GM12872 (cell line): ENCODE data around the gene CDS1.

Experiments used
- TF ChIP-seq, protein P1 (sequence below): IDR thresholded peaks from 3 replicates; pipeline ENCODE4 v1.5.1; 2011; ENCODE audit warnings: low read depth, mild to moderate bottlenecking, low read length, moderate library complexity; ENCODE audit not compliant: insufficient read depth

Gene CDS1

DNA sequence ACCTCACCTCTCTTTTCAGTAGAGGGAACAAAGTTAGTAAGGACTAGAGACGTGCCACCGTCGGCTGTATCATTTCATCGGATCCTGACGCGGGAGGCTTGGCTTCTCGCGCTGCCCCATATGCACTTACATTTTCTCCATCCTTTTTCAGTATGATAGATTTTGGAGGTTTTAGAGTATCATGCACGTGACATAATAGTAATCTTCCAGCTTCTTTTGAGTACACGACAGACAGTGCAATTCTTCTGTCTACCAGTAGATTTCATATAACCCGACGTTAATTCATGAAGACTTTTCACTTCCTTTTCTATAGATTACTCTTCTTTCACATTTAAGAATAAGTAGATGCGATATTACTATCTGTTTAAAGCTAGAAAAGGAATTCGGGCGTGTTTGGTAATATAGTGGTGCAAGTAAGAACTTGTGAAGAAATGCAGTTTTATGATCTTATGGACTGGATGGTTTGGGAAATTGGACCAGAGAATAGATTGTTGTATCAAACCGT is 1.0 kb downstream of the CDS1 start:
- TF ChIP-seq, protein P1, sequence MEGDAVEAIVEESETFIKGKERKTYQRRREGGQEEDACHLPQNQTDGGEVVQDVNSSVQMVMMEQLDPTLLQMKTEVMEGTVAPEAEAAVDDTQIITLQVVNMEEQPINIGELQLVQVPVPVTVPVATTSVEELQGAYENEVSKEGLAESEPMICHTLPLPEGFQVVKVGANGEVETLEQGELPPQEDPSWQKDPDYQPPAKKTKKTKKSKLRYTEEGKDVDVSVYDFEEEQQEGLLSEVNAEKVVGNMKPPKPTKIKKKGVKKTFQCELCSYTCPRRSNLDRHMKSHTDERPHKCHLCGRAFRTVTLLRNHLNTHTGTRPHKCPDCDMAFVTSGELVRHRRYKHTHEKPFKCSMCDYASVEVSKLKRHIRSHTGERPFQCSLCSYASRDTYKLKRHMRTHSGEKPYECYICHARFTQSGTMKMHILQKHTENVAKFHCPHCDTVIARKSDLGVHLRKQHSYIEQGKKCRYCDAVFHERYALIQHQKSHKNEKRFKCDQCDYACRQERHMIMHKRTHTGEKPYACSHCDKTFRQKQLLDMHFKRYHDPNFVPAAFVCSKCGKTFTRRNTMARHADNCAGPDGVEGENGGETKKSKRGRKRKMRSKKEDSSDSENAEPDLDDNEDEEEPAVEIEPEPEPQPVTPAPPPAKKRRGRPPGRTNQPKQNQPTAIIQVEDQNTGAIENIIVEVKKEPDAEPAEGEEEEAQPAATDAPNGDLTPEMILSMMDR = no peak

DNA sequence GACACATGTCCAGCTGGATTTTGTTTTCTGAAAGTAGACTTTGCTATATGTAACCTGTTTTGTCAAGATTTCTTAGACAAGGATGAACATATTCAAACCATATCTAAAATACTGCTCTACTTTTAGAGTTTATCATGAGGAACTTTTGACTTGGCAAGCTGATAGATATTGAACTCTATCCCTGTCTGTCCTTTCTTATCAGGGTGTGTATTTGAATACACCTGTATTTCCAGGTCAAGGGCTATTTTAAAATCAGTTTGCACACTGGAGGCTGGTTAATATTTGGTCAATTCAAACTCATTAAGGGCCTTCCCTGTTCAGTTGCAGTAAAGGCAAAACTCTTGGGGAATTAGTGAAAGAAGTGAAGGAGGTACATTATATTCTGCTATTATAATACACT is 2.3 kb downstream of the CDS1 start:
- TF ChIP-seq, protein P1 = no peak

DNA sequence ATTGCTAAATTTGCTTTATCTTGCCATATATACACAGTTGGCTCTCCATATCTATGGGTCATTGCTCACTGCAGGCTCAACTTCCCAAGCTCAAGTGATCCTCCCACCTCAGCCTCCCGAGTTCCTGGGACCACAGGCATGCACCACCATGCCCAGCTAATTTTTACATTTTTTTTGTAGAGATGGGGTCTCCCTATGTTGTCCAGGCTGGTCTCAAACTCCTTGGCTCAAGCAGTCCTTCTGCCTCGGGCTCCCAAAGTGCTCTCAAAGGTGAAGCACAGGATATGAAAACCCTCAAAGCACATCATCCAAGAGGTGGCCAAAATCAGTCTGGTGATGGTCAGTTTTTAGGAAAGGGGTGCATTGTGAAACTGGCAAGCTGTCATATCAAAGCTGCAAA is 11.8 kb downstream of the CDS1 start:
- TF ChIP-seq, protein P1 = no peak

DNA sequence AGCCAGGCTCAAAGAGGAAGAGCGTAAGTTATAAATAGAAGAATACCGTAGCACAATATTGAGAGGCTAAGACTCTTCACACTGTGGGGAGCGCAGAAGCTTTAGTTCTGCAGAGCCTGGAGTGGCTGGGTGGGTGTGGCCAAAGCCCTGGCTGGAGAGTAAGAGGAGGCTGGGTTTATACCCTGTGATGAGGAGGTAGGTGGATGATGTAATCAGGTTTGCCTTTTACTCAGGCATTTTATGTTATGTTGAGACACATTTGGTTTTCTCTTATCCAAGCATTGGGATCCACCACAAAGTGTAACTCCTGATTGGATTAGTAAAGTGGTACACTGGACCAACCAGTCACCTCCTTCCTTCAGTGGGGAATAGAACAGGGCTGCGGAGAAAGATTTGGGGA is 13.9 kb downstream of the CDS1 start:
- TF ChIP-seq, protein P1 = no peak

DNA sequence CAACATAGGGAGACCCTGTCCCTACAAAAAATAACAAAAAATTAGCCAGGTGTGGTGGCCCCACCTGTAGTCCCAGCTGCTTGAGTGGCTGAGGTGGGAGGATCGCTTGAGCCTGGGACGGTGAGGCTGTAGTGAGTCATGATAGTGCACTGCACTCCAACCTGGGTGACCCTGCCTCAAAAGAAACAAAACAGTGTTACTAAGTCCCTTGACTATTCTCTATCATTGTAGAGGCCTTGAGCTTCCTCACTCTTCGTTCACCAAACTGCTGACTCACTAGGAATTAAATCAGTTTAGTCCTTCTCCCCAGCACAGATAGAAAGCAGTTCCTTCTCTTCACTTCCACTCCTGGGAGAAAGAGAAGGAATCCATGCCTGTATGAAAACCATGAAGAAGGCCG is 14.5 kb downstream of the CDS1 start:
- TF ChIP-seq, protein P1 = no peak

DNA sequence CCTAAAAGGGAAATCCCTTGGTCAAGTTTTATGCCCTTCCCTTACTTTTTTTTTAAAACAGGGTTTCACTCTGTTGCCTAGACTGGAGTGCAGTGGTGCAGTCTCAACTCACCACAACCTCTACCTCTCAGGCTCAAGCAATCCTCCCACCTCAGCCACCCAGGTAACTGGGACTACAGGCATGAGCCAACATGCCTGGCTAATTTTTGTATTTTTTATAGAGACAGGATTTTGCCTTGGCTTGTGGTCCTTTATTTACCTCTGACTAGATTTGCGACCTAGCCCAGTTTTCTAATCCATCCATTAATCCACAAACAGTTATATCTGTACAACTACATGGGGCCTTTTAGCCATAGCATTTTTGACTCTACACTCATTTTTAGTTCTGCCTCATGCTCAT is 23.7 kb downstream of the CDS1 start:
- TF ChIP-seq, protein P1 = no peak

DNA sequence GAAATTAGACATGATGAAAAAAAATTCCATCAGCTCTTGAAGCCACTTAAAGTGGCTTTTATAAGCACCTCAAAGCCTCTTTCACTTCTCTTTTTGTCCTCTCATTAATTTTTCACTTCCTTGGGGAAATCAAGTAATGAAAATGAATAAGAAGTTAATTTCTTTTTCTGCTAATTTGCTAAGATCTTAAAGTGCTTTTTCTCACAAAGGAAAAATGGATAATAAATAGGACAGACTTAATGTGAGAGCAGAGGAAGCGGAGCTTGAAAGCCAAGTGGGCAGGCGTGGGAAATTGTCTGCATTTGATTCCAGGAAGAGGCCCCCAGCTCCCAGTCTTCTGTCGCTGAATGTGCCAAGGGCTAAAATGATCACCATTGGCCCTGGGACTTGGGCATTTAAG is 28.6 kb downstream of the CDS1 start:
- TF ChIP-seq, protein P1 = no peak

DNA sequence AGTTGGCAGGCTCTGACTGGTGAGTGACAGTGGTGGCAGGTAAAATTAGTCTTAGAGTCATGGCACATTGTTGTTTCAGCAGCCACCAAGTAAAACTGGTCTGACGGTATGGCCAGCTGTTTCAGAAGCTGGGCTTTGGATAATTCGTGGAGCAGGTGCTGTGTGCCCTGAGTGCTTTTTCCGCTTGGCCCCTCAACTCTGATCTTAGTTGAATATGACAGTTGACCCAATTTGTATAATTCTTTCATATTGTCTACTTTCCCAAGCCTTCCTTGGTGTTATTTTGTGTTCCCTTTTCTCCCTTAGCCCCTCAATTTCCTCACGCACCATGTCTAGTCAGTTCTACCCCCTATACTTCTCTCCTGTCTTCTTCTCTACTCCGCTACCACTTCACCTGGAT is 32.0 kb downstream of the CDS1 start:
- TF ChIP-seq, protein P1 = no peak
